Measurements from ENCODE around the gene KCTD18.

The KCTD18 gene

DNA sequence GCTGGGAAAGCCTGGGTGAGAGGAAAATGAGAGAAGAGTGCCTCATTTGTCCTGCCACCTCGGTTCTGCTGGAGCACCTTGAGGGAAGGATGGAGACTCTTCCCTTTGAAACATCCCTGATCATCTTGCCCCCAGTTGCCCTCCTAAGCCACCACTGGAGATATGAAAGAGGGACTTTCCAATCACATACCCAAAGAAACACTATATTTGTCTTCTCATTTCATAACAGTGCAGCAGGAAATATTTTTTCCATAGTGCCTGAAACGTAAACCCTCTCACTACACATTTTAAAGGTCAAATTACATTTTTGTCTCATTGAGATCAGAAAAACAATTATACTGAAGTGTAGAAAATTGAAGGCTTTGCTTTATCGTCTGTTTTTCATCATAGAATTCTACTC lies 63.3 kb downstream of the KCTD18 start:
- peaks cover 18% of the 10 kb centered on the region for H3K4me1 ChIP-seq (ENCODE audit: low read length)
- no peaks in the 10 kb centered on the region for H3K9me3 ChIP-seq (ENCODE audit: insufficient read depth, low read length)
- no peaks in the 10 kb centered on the region for H3K36me3 ChIP-seq (replicated peaks; ENCODE audit: low read depth, low read length)
- H3K4me2 ChIP-seq (ENCODE audit: low read length) = no peak overlapping the region
- no peak overlapping the region for H2AFZ ChIP-seq (ENCODE audit: low read depth, low read length)
- H3K79me2 ChIP-seq (ENCODE audit: low read length) = no peaks in the 10 kb centered on the region
- H4K20me1 ChIP-seq (ENCODE audit: insufficient read depth, low read length) = no peaks in the 10 kb centered on the region
- no peak overlapping the region for H3K27ac ChIP-seq (ENCODE audit: low read length)
- TF ChIP-seq, protein P1, sequence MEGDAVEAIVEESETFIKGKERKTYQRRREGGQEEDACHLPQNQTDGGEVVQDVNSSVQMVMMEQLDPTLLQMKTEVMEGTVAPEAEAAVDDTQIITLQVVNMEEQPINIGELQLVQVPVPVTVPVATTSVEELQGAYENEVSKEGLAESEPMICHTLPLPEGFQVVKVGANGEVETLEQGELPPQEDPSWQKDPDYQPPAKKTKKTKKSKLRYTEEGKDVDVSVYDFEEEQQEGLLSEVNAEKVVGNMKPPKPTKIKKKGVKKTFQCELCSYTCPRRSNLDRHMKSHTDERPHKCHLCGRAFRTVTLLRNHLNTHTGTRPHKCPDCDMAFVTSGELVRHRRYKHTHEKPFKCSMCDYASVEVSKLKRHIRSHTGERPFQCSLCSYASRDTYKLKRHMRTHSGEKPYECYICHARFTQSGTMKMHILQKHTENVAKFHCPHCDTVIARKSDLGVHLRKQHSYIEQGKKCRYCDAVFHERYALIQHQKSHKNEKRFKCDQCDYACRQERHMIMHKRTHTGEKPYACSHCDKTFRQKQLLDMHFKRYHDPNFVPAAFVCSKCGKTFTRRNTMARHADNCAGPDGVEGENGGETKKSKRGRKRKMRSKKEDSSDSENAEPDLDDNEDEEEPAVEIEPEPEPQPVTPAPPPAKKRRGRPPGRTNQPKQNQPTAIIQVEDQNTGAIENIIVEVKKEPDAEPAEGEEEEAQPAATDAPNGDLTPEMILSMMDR (IDR thresholded peaks at IDR 0.05; ENCODE audit: low read depth, low read length) = no peak
- no peak for TF ChIP-seq EZH2phosphoT487 (IDR thresholded peaks at IDR 0.05; ENCODE audit: low read depth)
- H3K9ac ChIP-seq (ENCODE audit: low read length) = no peak overlapping the region
- 0 out of 2 replicates have a peak, but pooled peaks cover 9% of the 10 kb centered on the region for H3K27me3 ChIP-seq (ENCODE audit: low read depth, low read length)
- H3K4me3 ChIP-seq (ENCODE audit: low read length) = no peak overlapping the region

DNA sequence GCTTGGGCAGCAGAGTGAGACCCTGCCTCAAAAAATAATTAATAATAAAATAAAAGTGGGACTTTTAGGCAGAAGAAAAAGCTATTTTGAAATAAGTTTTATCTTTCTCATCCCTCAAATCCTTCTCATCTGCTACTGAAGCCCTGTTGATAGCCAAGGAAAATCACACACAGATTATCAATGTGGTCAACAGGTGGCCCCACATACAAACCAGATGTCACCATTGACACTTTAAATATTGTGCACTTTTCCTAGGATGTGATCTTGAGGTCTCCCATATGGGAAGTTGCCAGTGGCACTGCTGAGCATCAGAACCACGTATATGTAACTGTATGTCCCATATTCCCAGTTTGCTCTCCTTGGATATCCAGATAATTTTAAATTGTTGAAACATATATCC lies 64.6 kb downstream of the KCTD18 start:
- no peaks in the 10 kb centered on the region for H3K36me3 ChIP-seq (replicated peaks; ENCODE audit: low read depth, low read length)
- peaks cover 5% of the 10 kb centered on the region for H3K4me1 ChIP-seq (ENCODE audit: low read length)
- 0 out of 2 replicates have a peak, but pooled peaks cover 12% of the 10 kb centered on the region for H3K27me3 ChIP-seq (ENCODE audit: low read depth, low read length)
- no peak overlapping the region for H2AFZ ChIP-seq (ENCODE audit: low read depth, low read length)
- no peaks in the 10 kb centered on the region for H3K9me3 ChIP-seq (ENCODE audit: insufficient read depth, low read length)
- no peak overlapping the region for H3K27ac ChIP-seq (ENCODE audit: low read length)
- H3K9ac ChIP-seq (ENCODE audit: low read length) = no peak overlapping the region
- no peaks in the 10 kb centered on the region for H4K20me1 ChIP-seq (ENCODE audit: insufficient read depth, low read length)
- H3K4me3 ChIP-seq (ENCODE audit: low read length) = no peak overlapping the region
- TF ChIP-seq EZH2phosphoT487 (IDR thresholded peaks at IDR 0.05; ENCODE audit: low read depth) = no peak
- TF ChIP-seq, protein P1 (IDR thresholded peaks at IDR 0.05; ENCODE audit: low read depth, low read length) = peak; percentile 25; the same call in 1 of the 2 replicates
- no peaks in the 10 kb centered on the region for H3K79me2 ChIP-seq (ENCODE audit: low read length)
- H3K4me2 ChIP-seq (ENCODE audit: low read length) = no peak overlapping the region

GRCh38 chr2:200444530-200444929 lies 65.3 kb downstream of the KCTD18 start:
- Histone ChIP-seq H3K4me2 (ENCODE audit: low read length) (no peak overlapping the region), H3K9ac (ENCODE audit: low read length) (no peak overlapping the region), H3K36me3 (replicated peaks; ENCODE audit: low read depth, low read length) (no peaks in the 10 kb centered on the region), H3K4me3 (ENCODE audit: low read length) (no peak overlapping the region), H4K20me1 (ENCODE audit: insufficient read depth, low read length) (no peaks in the 10 kb centered on the region), H2AFZ (ENCODE audit: low read depth, low read length) (no peak overlapping the region), H3K27me3 (ENCODE audit: low read depth, low read length) (0 out of 2 replicates have a peak, but pooled peaks cover 12% of the 10 kb centered on the region), H3K9me3 (ENCODE audit: insufficient read depth, low read length) (no peaks in the 10 kb centered on the region), H3K4me1 (ENCODE audit: low read length) (no peaks in the 10 kb centered on the region), H3K79me2 (ENCODE audit: low read length) (no peaks in the 10 kb centered on the region), H3K27ac (ENCODE audit: low read length) (no peak overlapping the region)
- no peak for TF ChIP-seq EZH2phosphoT487 (IDR thresholded peaks at IDR 0.05; ENCODE audit: low read depth)
- TF ChIP-seq, protein P1 (IDR thresholded peaks at IDR 0.05; ENCODE audit: low read depth, low read length) = no peak

DNA sequence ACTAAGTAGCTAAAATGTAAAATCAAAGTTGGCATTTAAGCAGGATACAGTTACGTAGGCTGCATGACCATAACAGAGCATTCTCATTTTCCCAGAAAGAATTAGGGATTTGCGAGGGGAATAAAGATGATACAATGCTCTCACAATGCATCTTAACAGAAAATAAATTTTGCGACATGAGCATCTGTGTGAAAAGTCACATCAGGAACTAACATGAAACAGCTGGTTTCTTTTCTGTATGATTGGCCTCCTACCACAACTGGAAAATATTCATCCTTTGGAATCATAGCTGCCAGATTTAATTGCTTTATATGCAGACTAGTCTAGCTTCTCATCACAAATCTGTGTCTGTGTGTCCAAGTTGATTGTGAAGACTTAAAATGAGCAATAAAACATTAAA lies 66.0 kb downstream of the KCTD18 start:
- no peak for TF ChIP-seq EZH2phosphoT487 (IDR thresholded peaks at IDR 0.05; ENCODE audit: low read depth)
- TF ChIP-seq, protein P1 (IDR thresholded peaks at IDR 0.05; ENCODE audit: low read depth, low read length) = no peak
- H4K20me1 ChIP-seq (ENCODE audit: insufficient read depth, low read length) = no peaks in the 10 kb centered on the region
- no peaks in the 10 kb centered on the region for H3K9me3 ChIP-seq (ENCODE audit: insufficient read depth, low read length)
- H3K4me2 ChIP-seq (ENCODE audit: low read length) = no peak overlapping the region
- no peak overlapping the region for H3K9ac ChIP-seq (ENCODE audit: low read length)
- no peak overlapping the region for H3K4me3 ChIP-seq (ENCODE audit: low read length)
- H2AFZ ChIP-seq (ENCODE audit: low read depth, low read length) = no peak overlapping the region
- H3K4me1 ChIP-seq (ENCODE audit: low read length) = no peaks in the 10 kb centered on the region
- no peak overlapping the region for H3K27ac ChIP-seq (ENCODE audit: low read length)
- no peaks in the 10 kb centered on the region for H3K36me3 ChIP-seq (replicated peaks; ENCODE audit: low read depth, low read length)
- no peaks in the 10 kb centered on the region for H3K79me2 ChIP-seq (ENCODE audit: low read length)
- 0 out of 2 replicates have a peak, but pooled peaks cover 8% of the 10 kb centered on the region for H3K27me3 ChIP-seq (ENCODE audit: low read depth, low read length)

All from OCI-LY3 (cell line).